Upper lobe of left lung (tissue), 4 donors: ENCODE measurements around the gene FZD1.

Experiments used
- POLR2A ChIP-seq, 4 donors: fragments of 450-650 bp; IDR thresholded peaks; one replicate each; pipeline ENCODE4 v1.5.1; 2016 to 2017; ENCODE audit warnings: antibody characterized with exemption in 4 of 4, mild to moderate bottlenecking in 2 of 4
- POLR2AphosphoS5 ChIP-seq, 2 donors: sonication (generic); formaldehyde crosslinking; IDR thresholded peaks; one replicate each; pipeline ENCODE4 v1.5.1; 2017; ENCODE audit warnings: antibody characterized with exemption in 2 of 2
- TF ChIP-seq, protein P1 (sequence below), 6 experiments: fragments of 450-650 bp in 4 of 6; fragments of 200-600 bp in 2 of 6; sonication (generic) in 2 of 6; IDR thresholded peaks; one replicate each; pipeline ENCODE4 v1.5.1; 2016 to 2019; ENCODE audit warnings: antibody characterized with exemption in 6 of 6

DNA sequence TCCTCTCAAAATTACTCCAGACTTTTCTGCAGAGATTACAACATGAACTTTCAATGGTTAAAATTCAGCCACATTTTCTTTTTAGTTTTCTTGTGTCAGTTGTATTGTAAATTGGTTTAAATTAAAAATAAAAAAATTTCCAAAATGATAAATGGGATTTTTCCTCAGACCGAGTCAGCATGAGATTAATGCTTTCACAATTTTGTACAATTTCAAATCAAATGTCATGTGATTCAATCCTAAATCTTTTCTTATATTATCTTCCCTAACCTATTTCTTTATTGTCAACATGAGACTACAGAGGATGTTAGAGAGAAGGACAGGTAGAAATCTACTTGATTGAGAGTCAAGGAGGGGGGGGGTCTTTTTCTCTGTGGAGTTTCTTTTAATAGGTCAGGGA lies 33.7 kb downstream of the FZD1 start:
- TF ChIP-seq, protein P1, sequence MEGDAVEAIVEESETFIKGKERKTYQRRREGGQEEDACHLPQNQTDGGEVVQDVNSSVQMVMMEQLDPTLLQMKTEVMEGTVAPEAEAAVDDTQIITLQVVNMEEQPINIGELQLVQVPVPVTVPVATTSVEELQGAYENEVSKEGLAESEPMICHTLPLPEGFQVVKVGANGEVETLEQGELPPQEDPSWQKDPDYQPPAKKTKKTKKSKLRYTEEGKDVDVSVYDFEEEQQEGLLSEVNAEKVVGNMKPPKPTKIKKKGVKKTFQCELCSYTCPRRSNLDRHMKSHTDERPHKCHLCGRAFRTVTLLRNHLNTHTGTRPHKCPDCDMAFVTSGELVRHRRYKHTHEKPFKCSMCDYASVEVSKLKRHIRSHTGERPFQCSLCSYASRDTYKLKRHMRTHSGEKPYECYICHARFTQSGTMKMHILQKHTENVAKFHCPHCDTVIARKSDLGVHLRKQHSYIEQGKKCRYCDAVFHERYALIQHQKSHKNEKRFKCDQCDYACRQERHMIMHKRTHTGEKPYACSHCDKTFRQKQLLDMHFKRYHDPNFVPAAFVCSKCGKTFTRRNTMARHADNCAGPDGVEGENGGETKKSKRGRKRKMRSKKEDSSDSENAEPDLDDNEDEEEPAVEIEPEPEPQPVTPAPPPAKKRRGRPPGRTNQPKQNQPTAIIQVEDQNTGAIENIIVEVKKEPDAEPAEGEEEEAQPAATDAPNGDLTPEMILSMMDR (IDR thresholded peaks at IDR 0.05), result no peak
- TF ChIP-seq POLR2AphosphoS5 (IDR thresholded peaks at IDR 0.05) (no peak), POLR2A (IDR thresholded peaks at IDR 0.05) (no peak)
